ENCODE results near the gene VSX1. TPM values are rescaled to one million over a fixed set of nuclear protein-coding genes. Genes with fewer than 3 reads are reported as not detected.

The VSX1 gene
- total and polyA plus RNA-seq, 2 of the 4 experiments (the other 2 are of a cell fraction) = not detected

GRCh38 chr20:25032478-25033264 lies 49.3 kb downstream of the VSX1 start:
- no peak overlapping the region for H2BK5ac ChIP-seq (ENCODE audit: low read depth, low read length, poor library complexity, severe bottlenecking)
- no peak overlapping the region for H4K91ac ChIP-seq (ENCODE audit: insufficient read depth, low read depth, low read length)
- dilution Hi-C loops (cut with HindIII; ENCODE audit: low sequenced_read_pairs, unreplicated experiment) = no loop called here
- ATAC-seq (ENCODE audit: low read depth) = no peak
- H3K9ac ChIP-seq (ENCODE audit: low read depth, low read length) = no peak overlapping the region
- peaks cover 2% of the 10 kb centered on the region; the same call in 1 of the 2 replicates for H3K27me3 ChIP-seq (ENCODE audit: control insufficient read depth, insufficient read depth, low read length)
- BruUV-seq (replicated peaks) = no TSS peak
- no peaks in the 10 kb centered on the region for H3K36me3 ChIP-seq (ENCODE audit: control insufficient read depth, insufficient read depth, low read length)
- H3K4ac ChIP-seq (ENCODE audit: low read depth, low read length) = no peak overlapping the region
- no peak overlapping the region for H3K4me2 ChIP-seq (ENCODE audit: low read depth, low read length)
- H2BK120ac ChIP-seq (ENCODE audit: low read depth, low read length) = no peak overlapping the region
- no peak overlapping the region for H4K8ac ChIP-seq (ENCODE audit: low read depth in 2 of 2, low read length in 2 of 2)
- no peak overlapping the region for H2BK20ac ChIP-seq (ENCODE audit: low read depth, low read length)
- CTCF ChIA-PET = no interaction called here
- H3K56ac ChIP-seq (ENCODE audit: extremely low read depth, insufficient read depth, low read length) = no peak overlapping the region
- TF ChIP-seq CHD1 (IDR thresholded peaks at IDR 0.05; ENCODE audit: low read depth, low read length) = no peak
- no peak for TF ChIP-seq FOS (IDR thresholded peaks at IDR 0.05; ENCODE audit: low read depth, low read length)
- no peak for TF ChIP-seq SMC3 (IDR thresholded peaks at IDR 0.05; ENCODE audit: low read depth, low read length)
- TF ChIP-seq RAD21 (IDR thresholded peaks at IDR 0.05; ENCODE audit: low read length) = no peak
- no peak for TF ChIP-seq USF2 (IDR thresholded peaks at IDR 0.05; ENCODE audit: low read depth, low read length)
- TF ChIP-seq MAFK (IDR thresholded peaks at IDR 0.05; ENCODE audit: low read depth, low read length) = no peak
- TF ChIP-seq POLR2A (IDR thresholded peaks at IDR 0.05; ENCODE audit: low read depth, low read length) = no peak
- TF ChIP-seq CTCF (conservative IDR thresholded peaks at IDR 0.05; ENCODE audit: low read depth, low read length) = no peak
- TF ChIP-seq CEBPB (IDR thresholded peaks at IDR 0.05; ENCODE audit: low read depth, low read length) = no peak
- TF ChIP-seq RFX5 (IDR thresholded peaks at IDR 0.05; ENCODE audit: low read depth, low read length) = no peak
- TF ChIP-seq BHLHE40 (IDR thresholded peaks at IDR 0.05; ENCODE audit: low read depth, low read length) = no peak
- TF ChIP-seq NFE2L2 (IDR thresholded peaks at IDR 0.05; ENCODE audit: low read depth, low read length) = no peak
- no peak for TF ChIP-seq ELK1 (IDR thresholded peaks at IDR 0.05; ENCODE audit: borderline replicate concordance, low read depth, low read length)
- no peak for TF ChIP-seq MXI1 (IDR thresholded peaks at IDR 0.05; ENCODE audit: borderline replicate concordance, low read depth, low read length)
- TF ChIP-seq RCOR1 (IDR thresholded peaks at IDR 0.05; ENCODE audit: insufficient replicate concordance, low read length) = no peak
- no peak for TF ChIP-seq MAZ (IDR thresholded peaks at IDR 0.05; ENCODE audit: borderline replicate concordance, low read depth, low read length)
- no peaks in the 10 kb centered on the region for H4K20me1 ChIP-seq (ENCODE audit: insufficient read depth, low read length)
- no peak overlapping the region for H3K18ac ChIP-seq (ENCODE audit: low read depth, low read length)
- H3K4me1 ChIP-seq (ENCODE audit: control insufficient read depth, insufficient read depth, low read length) = no peaks in the 10 kb centered on the region; the same call in 1 of the 2 replicates
- no peak for DNase-seq
- H2AK9ac ChIP-seq (replicated peaks; ENCODE audit: low read depth, low read length, poor library complexity) = no peak overlapping the region
- 53% methylated on average over 11 of the region's 29 CpGs; no CpG with 5 or more reads in 1 of the 2 experiments for WGBS, 2 experiments (ENCODE audit: extremely low coverage in 2 of 2, insufficient read length in 1 of 2)
- H3K14ac ChIP-seq (replicated peaks; ENCODE audit: low read depth, low read length) = no peak overlapping the region
- POLR2A ChIA-PET (ENCODE audit: unreplicated experiment) = no interaction called here
- no peak overlapping the region for H2AK5ac ChIP-seq (ENCODE audit: low read depth, low read length)
- in situ Hi-C loops (cut with MboI; ENCODE audit: low sequenced_read_pairs) = no loop called here
- no peak overlapping the region for H3K4me3 ChIP-seq (ENCODE audit: insufficient read depth, low read depth, low read length)
- no peaks in the 10 kb centered on the region for H3K9me3 ChIP-seq (ENCODE audit: control insufficient read depth, insufficient read depth, low read length)
- 0 out of 2 replicates have a peak, but pooled peaks cover 3% of the 10 kb centered on the region for H3K9me1 ChIP-seq (ENCODE audit: insufficient read depth, low read length)
- intact Hi-C loops (cut with micrococcal nuclease) = no loop called here
- no peak overlapping the region for H2AFZ ChIP-seq (replicated peaks; ENCODE audit: low read length, poor library complexity)
- H4K5ac ChIP-seq (ENCODE audit: low read depth, low read length) = no peak overlapping the region
- no peak overlapping the region for H2BK15ac ChIP-seq (ENCODE audit: low read depth, low read length)
- H3K27ac ChIP-seq (ENCODE audit: insufficient read depth, low read length) = no peak overlapping the region
- no peak overlapping the region for H3K23ac ChIP-seq (ENCODE audit: low read depth, low read length)
- H3K79me1 ChIP-seq (ENCODE audit: low read depth in 1 of 2, low read length in 2 of 2) = no peaks in the 10 kb centered on the region

Measured in IMR-90 (cell line).